SK-N-SH (cell line): ENCODE data around the gene HOXA4.

Experiments used
- CTCF ChIP-seq: fragments of 200-600 bp; sonication (generic); IDR thresholded peaks from 2 replicates; pipeline ENCODE4 v1.6.1; 2017; ENCODE audit warnings: antibody characterized with exemption, mild to moderate bottlenecking, moderate library complexity
- EP300 ChIP-seq, 2 experiments: IDR thresholded peaks; 2 replicates each; pipeline versions ENCODE4 v1.4.0 to v1.6.1; 2012; ENCODE audit warnings: borderline replicate concordance in 1 of 2, low read depth in 1 of 2, low read length in 1 of 2
- FOXM1 ChIP-seq: IDR thresholded peaks from 2 replicates; pipeline ENCODE4 v1.4.0; 2012; ENCODE audit warnings: low read depth, mild to moderate bottlenecking
- IRF3 ChIP-seq: fragments of 150-350 bp; IDR thresholded peaks from 2 replicates; pipeline ENCODE4 v1.6.1; 2016; ENCODE audit warnings: mild to moderate bottlenecking, low read depth, low read length
- PBX3 ChIP-seq: IDR thresholded peaks from 2 replicates; pipeline ENCODE4; 2012
- POLR2AphosphoS5 ChIP-seq: IDR thresholded peaks from 2 replicates; pipeline ENCODE4 v1.6.1; 2012; ENCODE audit warnings: low read depth, low read length
- RAD21 ChIP-seq: IDR thresholded peaks from 2 replicates; pipeline ENCODE4 v1.6.1; 2012; ENCODE audit warnings: mild to moderate bottlenecking, low read length
- REST ChIP-seq: IDR thresholded peaks from 2 replicates; pipeline ENCODE4 v1.6.1; 2012; ENCODE audit warnings: mild to moderate bottlenecking, low read depth, low read length, moderate library complexity
- RFX5 ChIP-seq: IDR thresholded peaks from 2 replicates; pipeline ENCODE4 v1.6.1; 2012; ENCODE audit warnings: mild to moderate bottlenecking, improper control_type of control experiment, low read length
- RXRA ChIP-seq: IDR thresholded peaks from 2 replicates; pipeline ENCODE4 v1.4.0; 2012; ENCODE audit warnings: low read depth, mild to moderate bottlenecking, borderline replicate concordance
- SIN3A ChIP-seq: IDR thresholded peaks from 2 replicates; pipeline ENCODE4 v1.6.1; 2012; ENCODE audit warnings: low read depth, mild to moderate bottlenecking, low read length, moderate library complexity, borderline replicate concordance
- USF1 ChIP-seq: IDR thresholded peaks from 2 replicates; pipeline ENCODE4 v1.4.0; 2012; ENCODE audit warnings: low read depth, borderline replicate concordance
- USF2 ChIP-seq: fragments of 150-350 bp; IDR thresholded peaks from 2 replicates; pipeline ENCODE4 v1.6.1; 2017; ENCODE audit warnings: antibody characterized with exemption, low read length, low read depth, borderline replicate concordance

GRCh38 chr7:27097686-27098577 is 32.6 kb downstream of the HOXA4 start:
- no peak for TF ChIP-seq USF2
- no peak for TF ChIP-seq REST
- no peak for TF ChIP-seq CTCF
- TF ChIP-seq RXRA: no peak
- TF ChIP-seq USF1: no peak
- no peak for TF ChIP-seq PBX3
- TF ChIP-seq FOXM1: no peak
- no peak for TF ChIP-seq RFX5
- no peak for TF ChIP-seq POLR2AphosphoS5
- TF ChIP-seq EP300 (IDR thresholded peaks at IDR 0.05; ENCODE audit: borderline replicate concordance in 1 of 2, low read depth in 1 of 2, low read length in 1 of 2): no peak
- no peak for TF ChIP-seq IRF3
- TF ChIP-seq RAD21: no peak
- TF ChIP-seq SIN3A: no peak
